ENCODE data around the gene MED13L. TPM values are rescaled to one million over a fixed set of nuclear protein-coding genes. Genes with fewer than 3 reads are reported as not detected.

The MED13L gene
- total and polyA plus RNA-seq, 11 donors = 12.2 to 84.1 (median 60.2) TPM

DNA sequence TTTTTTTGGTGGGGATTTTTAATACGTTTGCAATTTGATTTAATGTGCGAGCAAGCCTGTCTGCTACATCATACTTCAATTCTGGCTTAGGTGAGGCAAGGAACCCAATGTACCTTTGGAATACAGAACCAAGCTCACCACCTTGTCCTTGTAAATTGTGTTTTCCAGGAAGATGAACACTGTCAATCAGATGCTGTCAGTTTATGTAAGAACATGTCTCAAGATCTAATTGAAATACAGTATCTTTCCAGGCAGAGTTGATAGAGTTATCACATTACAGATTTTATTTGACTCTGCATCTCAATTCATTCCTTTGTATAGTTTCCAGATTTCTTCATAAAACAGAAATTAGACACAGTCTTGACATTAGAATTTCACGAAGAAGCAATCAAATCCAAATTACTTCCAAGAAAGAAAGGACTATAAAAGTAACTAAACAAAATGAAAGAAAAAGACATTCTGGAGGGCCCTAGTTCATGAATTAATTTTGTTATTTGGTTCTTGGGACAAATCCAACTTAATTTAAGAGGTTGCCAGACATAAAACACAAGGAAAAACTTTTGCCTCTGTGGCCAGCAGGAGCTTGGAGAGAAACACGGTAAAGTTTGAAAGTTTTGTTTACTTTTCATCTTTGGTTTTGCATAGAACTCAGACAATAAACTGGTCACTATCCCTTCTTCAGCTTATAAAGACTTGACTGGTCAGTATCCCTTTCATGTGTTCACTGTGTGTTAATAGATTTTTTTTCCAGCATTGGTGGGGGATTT is 16.4 kb upstream of the MED13L start:
- peaks cover 0 to 7% (median 0%) of the 10 kb centered on the region in 12 donors for H3K4me1 ChIP-seq
- H3K27me3 ChIP-seq = no peaks in the 10 kb centered on the region
- WGBS, 4 donors = 77 to 81% (median 79%) methylated on average over 4 of the region's 4 CpGs
- DNase-seq = no peak
- H3K9me3 ChIP-seq = no peaks in the 10 kb centered on the region
- intact Hi-C loops (cut with DNase I) = no loop called here
- no peaks in the 10 kb centered on the region for H3K36me3 ChIP-seq
- no peak overlapping the region for H3K27ac ChIP-seq
- no peak for ATAC-seq
- H3K4me3 ChIP-seq = no peak overlapping the region
- TF ChIP-seq POLR2A (IDR thresholded peaks at IDR 0.05) = no peak

DNA sequence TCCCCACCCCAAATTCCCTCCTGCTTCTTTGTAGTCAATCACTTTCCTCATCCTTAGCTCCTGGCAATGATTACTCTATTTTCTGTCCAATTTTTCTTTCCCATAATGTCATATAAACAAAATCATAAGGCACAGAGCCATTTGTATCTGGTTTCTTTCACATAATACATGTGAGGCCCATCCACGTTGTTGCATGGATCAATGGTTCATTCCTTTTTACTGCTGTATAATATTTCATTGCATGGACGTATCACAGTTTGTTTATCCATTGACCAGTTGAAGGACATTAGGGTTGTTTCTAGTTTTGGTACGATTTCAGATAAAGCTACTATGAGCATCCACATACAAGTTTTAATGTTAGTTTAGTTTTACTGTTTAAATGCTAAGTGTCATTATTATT is 13.7 kb upstream of the MED13L start:
- DNase-seq (no peak), ATAC-seq (no peak)
- intact Hi-C loops (cut with DNase I) = no loop called here
- no peak for TF ChIP-seq CTCF (IDR thresholded peaks at IDR 0.05)
- no peak for TF ChIP-seq POLR2A (IDR thresholded peaks at IDR 0.05)
- 89 to 93% (median 92%) methylated on average over 3 of the region's 3 CpGs for WGBS, 4 donors
- Histone ChIP-seq H3K4me3 (no peak overlapping the region), H3K4me1 (peaks cover 0 to 5% (median 0%) of the 10 kb centered on the region in 12 donors), H3K27ac (no peak overlapping the region), H3K36me3 (no peaks in the 10 kb centered on the region), H3K9me3 (no peaks in the 10 kb centered on the region), H3K27me3 (no peaks in the 10 kb centered on the region)

DNA sequence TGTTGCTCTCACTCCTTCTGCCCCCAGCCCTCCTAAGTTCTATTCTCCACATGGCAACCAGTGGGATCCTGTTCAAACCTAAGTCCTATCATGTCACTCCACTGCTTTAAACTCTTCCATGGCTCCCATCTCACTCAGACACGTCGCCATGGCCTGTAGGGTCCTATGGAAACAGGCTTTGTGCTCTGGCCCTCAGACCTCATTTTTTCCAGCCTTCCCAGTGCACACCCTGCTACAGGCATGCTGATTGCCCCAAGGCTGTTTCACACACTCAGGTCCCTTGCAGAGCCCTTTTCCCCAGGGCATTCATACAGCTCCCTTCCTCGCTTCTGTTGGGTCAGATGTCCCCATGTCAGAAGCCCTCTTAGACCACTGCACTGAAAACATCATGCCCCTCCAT is 11.2 kb upstream of the MED13L start:
- Histone ChIP-seq H3K9me3 (no peaks in the 10 kb centered on the region), H3K4me1 (peaks cover 0 to 17% (median 0%) of the 10 kb centered on the region in 12 donors), H3K27me3 (no peaks in the 10 kb centered on the region), H3K36me3 (no peaks in the 10 kb centered on the region), H3K27ac (no peak overlapping the region), H3K4me3 (no peak overlapping the region)
- 93 to 99% (median 96%) methylated on average over 3 of the region's 3 CpGs for WGBS, 4 donors
- DNase-seq (no peak), ATAC-seq (no peak)
- intact Hi-C loops (cut with DNase I) = loop anchor here in 2 of 10 donors (10.0 kb wide), 2 partner anchors 226 to 406 kb away; no protein-coding TSS in a partner anchor
- TF ChIP-seq CTCF (IDR thresholded peaks at IDR 0.05) = no peak
- TF ChIP-seq POLR2A (IDR thresholded peaks at IDR 0.05) = no peak

- Histone ChIP-seq H3K36me3 (no peaks in the 10 kb centered on the region), H3K4me3 (no peak overlapping the region), H3K27me3 (no peaks in the 10 kb centered on the region), H3K27ac (no peak overlapping the region), H3K9me3 (no peaks in the 10 kb centered on the region), H3K4me1 (peaks cover 0 to 26% (median 0%) of the 10 kb centered on the region in 12 donors)
- intact Hi-C loops (cut with DNase I) = loop anchor here in 2 of 10 donors (10.0 kb wide), 2 partner anchors 227 to 407 kb away; no protein-coding TSS in a partner anchor
- no peak for TF ChIP-seq CTCF (IDR thresholded peaks at IDR 0.05)
- DNase-seq = no peak
- no peak for ATAC-seq
- 92 to 95% (median 94%) methylated on average over 3 of the region's 3 CpGs for WGBS, 4 donors
Measured at GRCh38 chr12:116287842-116288301, 10.4 kb upstream of the MED13L start.

Data from heart left ventricle (tissue), 16 donors.